Right lobe of liver (tissue), 4 donors: ENCODE data around the gene CNOT4.

ENCODE experiments used
- POLR2A ChIP-seq: fragments of 450-650 bp; IDR thresholded peaks from one replicate; pipeline ENCODE4 v1.6.1; 2017; ENCODE audit warnings: antibody characterized with exemption, mild to moderate bottlenecking
- TF ChIP-seq, protein P1 (sequence below), 4 donors: fragments of 200-600 bp in 3 of 4; fragments of 450-650 bp in 1 of 4; IDR thresholded peaks; one replicate each; pipeline versions ENCODE4 v1.5.1 to v1.8.0; 2016 to 2022; ENCODE audit warnings: antibody characterized with exemption in 4 of 4, mild to moderate bottlenecking in 2 of 4
- donor health status: DM: no; HTN: no; CAD: no.
- donor health status: DM: no; HTN: no; CAD: no.
- donor health status: DM: no; HTN: yes; CAD: no.

GRCh38 chr7:135366843-135367508, 142.9 kb downstream of the CNOT4 start:
- TF ChIP-seq, protein P1, sequence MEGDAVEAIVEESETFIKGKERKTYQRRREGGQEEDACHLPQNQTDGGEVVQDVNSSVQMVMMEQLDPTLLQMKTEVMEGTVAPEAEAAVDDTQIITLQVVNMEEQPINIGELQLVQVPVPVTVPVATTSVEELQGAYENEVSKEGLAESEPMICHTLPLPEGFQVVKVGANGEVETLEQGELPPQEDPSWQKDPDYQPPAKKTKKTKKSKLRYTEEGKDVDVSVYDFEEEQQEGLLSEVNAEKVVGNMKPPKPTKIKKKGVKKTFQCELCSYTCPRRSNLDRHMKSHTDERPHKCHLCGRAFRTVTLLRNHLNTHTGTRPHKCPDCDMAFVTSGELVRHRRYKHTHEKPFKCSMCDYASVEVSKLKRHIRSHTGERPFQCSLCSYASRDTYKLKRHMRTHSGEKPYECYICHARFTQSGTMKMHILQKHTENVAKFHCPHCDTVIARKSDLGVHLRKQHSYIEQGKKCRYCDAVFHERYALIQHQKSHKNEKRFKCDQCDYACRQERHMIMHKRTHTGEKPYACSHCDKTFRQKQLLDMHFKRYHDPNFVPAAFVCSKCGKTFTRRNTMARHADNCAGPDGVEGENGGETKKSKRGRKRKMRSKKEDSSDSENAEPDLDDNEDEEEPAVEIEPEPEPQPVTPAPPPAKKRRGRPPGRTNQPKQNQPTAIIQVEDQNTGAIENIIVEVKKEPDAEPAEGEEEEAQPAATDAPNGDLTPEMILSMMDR (IDR thresholded peaks at IDR 0.05): no peak
- no peak for TF ChIP-seq POLR2A
